Mononuclear cell (primary cell): ENCODE measurements around the gene C1orf146. TPM values are rescaled to one million over a fixed set of nuclear protein-coding genes. Genes with fewer than 3 reads are reported as not detected.

Experiments
- H3K27me3 ChIP-seq: 2 replicates; pipeline ENCODE4 v1.6.0; 2011; ENCODE audit warnings: low read length, control low read depth; ENCODE audit not compliant: insufficient read depth
- H3K4me1 ChIP-seq: 2 replicates; pipeline ENCODE4 v1.5.1; 2011; ENCODE audit warnings: mild to moderate bottlenecking, low read length, control low read depth; ENCODE audit not compliant: insufficient read depth
- H3K4me3 ChIP-seq: 2 replicates; pipeline ENCODE4 v1.5.1; 2011; ENCODE audit warnings: mild to moderate bottlenecking, low read length, moderate library complexity
- H3K9me3 ChIP-seq: 2 replicates; pipeline ENCODE4 v1.5.1; 2011; ENCODE audit warnings: low read depth, mild to moderate bottlenecking, control low read depth, low read length
- total RNA-seq: library from RNA; depleted of rRNA; stranded (reverse); fragments of >200 nt; gene quantifications from one replicate; pipeline ENCODE4 v1.2.3, GENCODE V29; 2012

The C1orf146 gene, protein sequence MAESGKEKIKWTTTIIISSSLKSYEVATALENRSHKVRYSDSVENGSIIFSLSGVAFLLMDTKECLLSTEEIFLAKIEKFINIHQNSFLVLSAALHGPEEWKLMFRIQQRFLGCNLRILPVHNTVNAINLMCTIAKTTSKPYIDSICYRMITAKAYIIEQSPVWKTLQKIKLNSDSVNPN
- total RNA-seq: not detected

DNA sequence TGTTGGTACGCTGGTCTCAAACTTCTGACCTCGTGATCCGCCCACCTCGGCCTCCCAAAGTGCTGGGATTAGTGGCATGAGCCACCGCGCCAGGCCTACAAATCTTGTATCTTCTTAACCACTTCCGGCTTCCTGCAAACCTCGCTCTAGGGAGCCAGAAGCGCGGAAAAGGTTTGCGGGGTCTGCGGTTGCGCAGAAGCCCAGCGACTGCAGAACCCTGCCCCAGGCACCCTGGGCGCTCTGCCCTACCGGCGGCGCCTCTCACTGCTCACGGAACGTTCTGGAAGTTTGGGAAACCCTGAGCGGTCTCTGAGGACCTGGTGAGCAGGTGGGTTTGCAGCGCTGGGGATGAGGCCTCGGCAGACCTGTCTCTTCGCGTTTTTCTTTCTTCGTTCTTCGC, at the start of gene C1orf146:
Gene C1orf146 (plus strand): TSS at position 195 of the 400 bp plus-strand sequence. CDS start 13,506 bp downstream, outside the sequence.
- Histone ChIP-seq H3K4me3 (no peak within 1 kb of the TSS), H3K9me3 (no peaks in the 10 kb centered on the region), H3K4me1 (no peaks in the 10 kb centered on the region), H3K27me3 (no peaks in the 10 kb centered on the region)

DNA sequence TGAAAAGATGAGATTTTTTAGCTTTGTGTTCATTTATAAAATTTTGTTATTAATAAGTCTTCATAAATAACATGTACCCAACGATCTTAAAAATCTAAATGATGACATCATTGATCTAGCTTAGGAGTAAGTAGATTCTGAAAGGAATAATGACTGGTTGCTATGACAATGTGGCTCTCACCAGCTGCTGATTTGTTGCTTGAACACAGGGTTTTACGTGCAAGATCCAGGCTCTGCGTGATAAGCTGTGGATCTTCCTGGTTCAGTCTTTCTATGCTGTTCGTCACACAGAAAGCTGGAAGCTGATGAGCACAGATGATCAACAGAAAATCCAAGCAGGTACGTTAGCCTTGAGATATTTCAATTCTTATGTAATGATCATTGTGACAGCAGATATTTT, 49.1 kb upstream of the C1orf146 start:
- Histone ChIP-seq H3K9me3 (no peaks in the 10 kb centered on the region), H3K27me3 (no peaks in the 10 kb centered on the region), H3K4me3 (no peak overlapping the region), H3K4me1 (no peaks in the 10 kb centered on the region)

DNA sequence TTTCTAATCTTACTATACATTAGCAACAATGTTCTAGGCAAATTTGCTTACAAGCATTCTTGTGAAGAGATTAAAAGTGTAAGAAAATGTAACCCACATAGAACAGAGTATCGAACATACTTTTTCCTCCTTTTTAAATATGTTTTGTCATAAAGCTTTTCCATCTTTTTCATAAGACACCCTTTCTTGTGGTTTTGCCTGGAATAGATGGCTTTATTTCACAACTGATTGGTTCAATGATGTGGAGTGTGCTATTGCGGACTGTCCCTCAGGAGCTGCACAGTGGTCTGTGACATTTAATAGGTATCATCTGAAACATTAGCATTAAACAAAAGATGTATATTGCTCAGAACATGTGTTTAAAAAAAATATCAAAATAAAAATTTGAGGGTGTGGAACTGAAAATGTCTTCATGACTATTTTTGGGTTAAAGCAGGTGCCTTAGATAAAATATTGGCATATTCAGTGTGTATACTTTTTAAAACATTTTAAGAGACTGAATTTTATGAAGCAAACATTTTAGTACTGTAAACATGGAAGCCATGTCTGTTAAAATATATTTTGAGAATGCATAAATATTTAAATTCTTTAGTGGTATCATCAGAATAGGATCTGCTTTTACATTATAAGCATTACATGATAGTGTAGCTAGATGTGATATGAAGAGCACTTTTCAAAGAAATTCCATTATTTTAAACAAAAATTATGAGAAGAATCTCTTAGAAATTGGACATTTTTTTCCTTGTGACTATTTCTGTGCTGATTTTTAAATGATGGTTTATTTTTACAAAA, 48.3 kb upstream of the C1orf146 start:
- no peak overlapping the region for H3K4me3 ChIP-seq
- no peaks in the 10 kb centered on the region for H3K27me3 ChIP-seq
- H3K9me3 ChIP-seq: no peaks in the 10 kb centered on the region
- no peaks in the 10 kb centered on the region for H3K4me1 ChIP-seq

DNA sequence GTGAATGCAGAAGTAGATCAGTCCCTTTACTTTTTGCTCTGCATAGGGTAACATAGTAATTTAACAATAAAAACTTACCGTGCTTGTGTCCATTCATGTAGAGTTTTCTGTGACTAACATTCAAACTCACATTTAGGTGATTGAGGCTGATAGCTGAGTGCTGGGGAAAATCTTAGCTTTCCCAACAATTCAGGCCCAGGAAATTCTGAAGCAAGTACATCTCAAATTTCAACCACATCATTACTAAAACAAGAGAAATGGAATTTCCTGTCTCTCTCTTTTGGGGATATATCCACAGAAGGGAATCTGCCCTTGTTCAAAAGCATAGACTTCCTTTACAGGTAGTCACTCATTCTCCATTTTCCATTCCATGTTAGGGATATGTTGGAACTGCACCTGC, 33.1 kb upstream of the C1orf146 start:
- H3K4me3 ChIP-seq: no peak overlapping the region
- no peaks in the 10 kb centered on the region for H3K9me3 ChIP-seq
- no peaks in the 10 kb centered on the region for H3K27me3 ChIP-seq
- no peaks in the 10 kb centered on the region for H3K4me1 ChIP-seq

DNA sequence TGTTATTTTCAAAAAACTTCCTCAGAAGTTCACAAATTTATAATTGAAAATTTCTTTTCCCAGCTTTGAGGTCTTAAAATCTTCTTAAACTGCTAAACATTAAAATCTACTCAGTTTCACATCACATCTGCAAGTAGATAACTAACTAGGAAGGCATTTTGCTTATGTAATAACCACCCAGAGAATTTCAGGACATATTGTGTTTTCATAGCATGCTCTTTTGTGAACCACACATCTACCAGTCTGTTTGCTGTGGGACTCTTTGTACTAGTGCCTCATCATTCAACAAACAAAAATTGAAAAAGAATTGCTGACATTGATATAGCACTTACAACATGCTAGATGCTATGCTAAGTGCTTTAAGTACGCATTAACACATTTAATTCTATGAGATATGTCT, 31.6 kb upstream of the C1orf146 start:
- Histone ChIP-seq H3K27me3 (no peaks in the 10 kb centered on the region), H3K4me3 (no peak overlapping the region), H3K4me1 (no peaks in the 10 kb centered on the region), H3K9me3 (no peaks in the 10 kb centered on the region)

DNA sequence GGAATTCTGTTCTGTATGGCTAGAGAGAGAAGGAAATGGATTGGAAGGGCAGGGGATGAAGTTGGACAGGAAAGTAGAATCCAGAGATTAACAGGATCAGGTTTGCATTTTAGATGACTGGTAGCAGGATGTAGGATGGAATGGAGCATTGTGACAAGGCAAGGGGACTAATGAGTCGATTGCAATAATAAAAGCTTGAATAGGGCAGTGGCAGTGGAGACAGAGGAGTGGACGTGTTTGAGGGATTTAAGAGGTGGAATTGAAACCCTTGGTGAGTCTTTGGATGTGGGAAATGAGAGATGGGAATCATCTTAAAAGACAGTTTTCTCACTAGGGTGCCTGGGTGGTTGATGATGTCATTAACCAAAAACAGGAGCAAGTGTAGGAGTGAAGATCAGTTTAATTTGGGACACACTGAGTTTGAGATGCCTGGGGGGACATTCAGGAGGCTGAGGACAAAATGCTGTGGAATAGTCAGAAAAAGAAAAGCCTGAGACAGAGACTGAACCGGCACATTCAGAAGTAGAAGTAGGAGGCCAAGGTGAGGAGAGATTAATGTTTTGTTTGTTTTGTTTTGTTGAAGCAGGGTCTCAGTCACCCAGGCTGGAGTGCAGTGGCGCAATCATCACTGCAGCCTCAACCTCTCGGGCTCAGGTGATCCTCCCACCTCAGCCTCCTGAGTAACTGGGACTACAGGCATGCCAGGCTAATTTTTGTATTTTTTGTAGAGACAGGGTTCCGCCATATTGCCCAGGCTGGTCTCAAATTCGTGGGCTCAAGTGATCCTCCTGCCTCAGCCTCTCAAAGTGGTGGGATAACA, 29.1 kb upstream of the C1orf146 start:
- Histone ChIP-seq H3K9me3 (no peaks in the 10 kb centered on the region), H3K4me1 (no peaks in the 10 kb centered on the region), H3K27me3 (no peaks in the 10 kb centered on the region), H3K4me3 (no peak overlapping the region)

DNA sequence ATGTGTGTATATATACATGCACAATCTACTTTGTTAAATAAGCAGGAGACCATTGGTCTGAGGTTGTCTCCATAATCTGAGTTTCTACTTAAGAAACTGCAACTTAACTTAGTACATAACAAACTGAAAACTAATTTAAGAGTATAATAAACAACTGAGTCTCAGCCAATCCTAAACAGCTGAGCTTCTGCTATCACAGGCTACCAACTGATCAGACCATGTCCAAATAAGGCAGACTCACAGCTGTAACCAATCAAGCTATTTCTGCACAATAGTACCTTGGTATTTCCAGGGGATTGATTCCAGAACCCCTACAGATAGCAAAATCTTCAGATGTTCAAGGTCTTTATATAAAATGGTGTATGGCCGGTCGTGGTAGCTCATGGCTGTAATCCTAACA, 26.0 kb upstream of the C1orf146 start:
- H3K9me3 ChIP-seq: no peaks in the 10 kb centered on the region
- no peak overlapping the region for H3K4me3 ChIP-seq
- no peaks in the 10 kb centered on the region for H3K27me3 ChIP-seq
- peaks cover 3% of the 10 kb centered on the region for H3K4me1 ChIP-seq

DNA sequence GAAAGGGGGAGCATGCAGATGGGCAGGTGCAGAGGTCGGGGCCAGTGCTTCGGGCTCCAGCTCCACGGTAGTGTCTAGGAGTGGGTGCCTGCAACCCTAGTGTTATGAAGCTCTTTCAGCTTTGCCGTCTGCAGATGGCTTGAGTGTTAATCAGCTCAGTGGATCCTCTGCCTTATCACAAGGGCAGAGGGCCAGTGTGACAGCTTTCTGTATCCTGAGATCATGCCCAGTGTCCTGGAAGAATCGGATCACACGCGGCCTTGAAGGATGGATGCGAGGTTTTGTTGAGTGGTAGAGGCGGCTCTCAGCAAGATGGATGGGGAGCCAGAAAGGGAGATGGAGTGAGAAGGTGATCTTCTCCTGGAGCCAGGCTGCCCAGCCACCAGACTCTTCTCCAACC, 25.5 kb upstream of the C1orf146 start:
- no peak overlapping the region for H3K4me3 ChIP-seq

DNA sequence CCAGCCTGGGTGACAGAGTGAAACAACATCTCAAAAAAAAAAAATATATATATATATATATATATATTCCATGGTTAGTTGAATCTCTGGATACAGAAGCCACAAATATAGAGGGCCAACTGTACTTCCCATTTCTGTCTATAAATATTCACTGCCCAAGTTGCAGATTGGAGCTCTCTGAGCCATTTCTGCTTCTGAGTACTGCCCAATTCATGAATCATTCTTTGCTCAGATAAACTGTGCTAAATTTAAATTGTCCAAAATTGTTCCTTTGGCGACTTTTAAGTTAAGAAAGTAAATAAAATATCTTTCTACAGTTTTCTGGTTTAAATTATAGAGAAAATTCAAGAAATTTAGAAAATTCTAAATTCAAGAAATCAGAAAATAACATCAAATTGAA, 23.2 kb upstream of the C1orf146 start:
- peaks cover 3% of the 10 kb centered on the region for H3K4me1 ChIP-seq
- H3K27me3 ChIP-seq: no peaks in the 10 kb centered on the region
- H3K4me3 ChIP-seq: no peak overlapping the region
- H3K9me3 ChIP-seq: no peaks in the 10 kb centered on the region

More for the DNA sequence above, 25.5 kb upstream of the C1orf146 start:
- H3K9me3 ChIP-seq: no peaks in the 10 kb centered on the region
- H3K27me3 ChIP-seq: no peaks in the 10 kb centered on the region
- H3K4me1 ChIP-seq: peaks cover 3% of the 10 kb centered on the region

DNA sequence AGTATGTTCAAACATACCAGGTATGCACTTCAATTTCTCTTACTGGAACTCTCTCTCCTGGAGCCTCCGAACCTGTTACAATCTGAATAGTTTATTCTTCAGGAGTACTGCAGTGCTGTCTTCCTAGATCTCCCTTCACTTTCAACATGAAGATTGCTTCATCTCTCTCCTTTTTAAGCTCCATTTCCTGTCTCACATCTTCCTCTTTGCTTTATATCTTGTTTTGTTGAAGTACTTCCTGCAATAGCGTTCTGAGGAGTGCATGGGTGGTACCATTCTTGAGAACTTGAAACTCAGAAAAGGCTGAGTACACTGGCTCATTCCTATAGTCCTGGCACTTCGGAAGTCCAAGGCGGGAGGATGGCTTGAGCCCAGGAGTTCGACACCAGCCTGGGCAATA, 15.7 kb upstream of the C1orf146 start:
- Histone ChIP-seq H3K27me3 (no peaks in the 10 kb centered on the region), H3K4me1 (peaks cover 8% of the 10 kb centered on the region), H3K4me3 (no peak overlapping the region), H3K9me3 (no peaks in the 10 kb centered on the region)

DNA sequence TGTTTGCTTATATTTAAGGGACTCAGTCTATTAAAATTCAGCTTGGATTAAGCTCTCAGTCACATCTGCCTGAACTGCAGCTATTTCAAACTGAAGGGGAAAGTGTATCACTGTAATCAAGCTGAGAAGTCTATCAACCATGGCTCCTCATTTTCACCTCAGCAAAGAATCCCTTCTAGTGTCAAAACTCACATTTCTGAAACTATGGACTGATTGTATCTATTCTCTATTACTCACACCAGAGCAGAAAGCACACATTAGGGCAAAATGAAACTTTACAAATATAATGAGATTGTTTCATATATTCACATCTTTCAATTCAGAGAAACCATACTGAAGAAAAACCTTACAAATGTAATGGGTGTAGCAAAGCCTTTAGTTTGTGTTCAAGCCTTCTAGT, 14.6 kb upstream of the C1orf146 start:
- Histone ChIP-seq H3K4me3 (no peak overlapping the region), H3K27me3 (no peaks in the 10 kb centered on the region), H3K9me3 (no peaks in the 10 kb centered on the region), H3K4me1 (peaks cover 8% of the 10 kb centered on the region)

DNA sequence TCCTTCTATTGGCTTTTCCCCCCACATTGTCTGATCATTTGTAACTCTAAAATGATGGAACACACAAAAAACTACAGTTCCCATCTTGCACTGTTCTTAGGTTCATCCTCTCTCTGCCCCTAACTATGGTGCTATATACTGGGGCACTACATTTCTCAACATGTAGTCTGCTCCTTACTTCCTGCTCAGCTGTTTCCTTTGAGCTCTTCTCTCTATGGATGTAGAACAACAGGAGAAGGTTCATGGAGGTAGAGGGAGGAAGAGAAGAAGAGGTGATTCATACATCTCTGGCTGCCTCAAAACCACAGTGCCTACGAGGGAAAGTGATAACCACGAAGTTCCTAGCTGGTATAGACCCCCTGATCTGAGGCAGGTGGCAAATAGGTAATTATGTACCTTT, 7.0 kb upstream of the C1orf146 start:
- H3K4me3 ChIP-seq: no peak overlapping the region
- no peaks in the 10 kb centered on the region for H3K9me3 ChIP-seq
- H3K4me1 ChIP-seq: no peaks in the 10 kb centered on the region
- no peaks in the 10 kb centered on the region for H3K27me3 ChIP-seq

DNA sequence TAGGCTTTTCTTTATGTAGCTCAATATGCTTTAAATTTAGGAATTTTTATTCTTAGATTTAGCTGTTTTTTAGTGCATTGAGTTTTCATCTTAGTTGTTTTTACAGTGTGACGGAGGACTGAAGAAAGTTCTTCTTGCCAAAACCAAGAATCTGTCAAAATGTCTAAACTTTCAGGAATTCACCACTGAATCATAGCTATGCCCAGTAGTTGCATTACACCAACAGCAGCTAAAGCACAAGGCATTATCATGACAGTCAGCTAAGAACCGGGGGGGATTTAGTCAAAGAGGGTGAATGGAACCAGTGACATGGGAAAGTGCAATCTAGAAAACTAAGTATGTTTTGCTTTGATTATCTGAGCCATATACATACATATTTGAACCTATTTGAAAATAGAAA, 6.5 kb upstream of the C1orf146 start:
- H3K27me3 ChIP-seq: no peaks in the 10 kb centered on the region
- H3K4me3 ChIP-seq: no peak overlapping the region
- no peaks in the 10 kb centered on the region for H3K4me1 ChIP-seq
- H3K9me3 ChIP-seq: no peaks in the 10 kb centered on the region

DNA sequence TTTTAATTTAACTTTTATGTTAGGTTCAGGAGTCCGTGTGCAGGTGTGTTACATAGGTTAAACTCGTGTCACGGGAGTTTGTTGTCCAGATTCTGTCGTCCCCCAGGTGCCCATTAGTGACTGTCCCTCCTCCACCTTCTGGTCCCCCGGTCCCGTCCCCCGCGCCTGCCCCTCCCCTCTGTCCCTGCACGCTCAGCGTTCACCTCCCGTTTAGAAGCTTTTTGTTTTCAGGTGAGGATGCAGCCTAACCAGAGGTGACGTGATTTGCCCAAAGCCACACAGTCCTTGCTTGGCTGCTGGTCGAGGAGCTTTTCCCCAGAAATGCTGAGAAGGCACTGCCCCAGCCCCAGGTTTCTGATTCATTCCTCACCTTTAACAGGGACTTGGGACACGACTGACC, 844 bp downstream of the C1orf146 start:
- H3K4me3 ChIP-seq: no peak overlapping the region
- H3K27me3 ChIP-seq: no peaks in the 10 kb centered on the region
- H3K4me1 ChIP-seq: no peaks in the 10 kb centered on the region
- H3K9me3 ChIP-seq: no peaks in the 10 kb centered on the region

DNA sequence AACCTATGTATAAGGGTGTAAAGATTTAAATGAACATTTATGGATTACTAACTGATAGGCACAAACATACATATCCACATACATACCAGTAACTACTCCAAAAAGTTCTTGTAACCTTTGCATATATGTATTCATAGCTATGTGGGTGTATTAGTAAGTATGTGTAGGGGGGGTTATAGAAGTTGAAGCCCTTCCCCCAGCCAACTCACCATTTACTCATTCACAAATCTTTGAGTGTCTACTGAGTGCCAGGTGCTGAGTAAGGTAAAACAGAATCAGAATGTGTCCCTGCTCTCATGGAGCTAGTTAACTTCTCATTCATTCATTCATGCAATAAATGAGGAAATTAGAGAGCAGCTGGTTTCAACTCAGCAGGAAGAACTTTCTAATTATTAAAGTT, 1.3 kb downstream of the C1orf146 start:
- no peaks in the 10 kb centered on the region for H3K27me3 ChIP-seq
- no peak overlapping the region for H3K4me3 ChIP-seq

More for the DNA sequence above, 1.3 kb downstream of the C1orf146 start:
- Histone ChIP-seq H3K4me1 (no peaks in the 10 kb centered on the region), H3K9me3 (no peaks in the 10 kb centered on the region)
